Upper lobe of left lung (tissue), 4 donors: ENCODE results near the gene IQCM.

Experiments
- EP300 ChIP-seq, 4 donors: sonication (generic); formaldehyde crosslinking; IDR thresholded peaks; one replicate each; pipeline ENCODE4 v1.5.1; 2017; ENCODE audit warnings: antibody characterized with exemption in 4 of 4, control low read depth in 2 of 4
- POLR2A ChIP-seq, 4 donors: fragments of 450-650 bp; IDR thresholded peaks; one replicate each; pipeline ENCODE4 v1.5.1; 2016 to 2017; ENCODE audit warnings: antibody characterized with exemption in 4 of 4, mild to moderate bottlenecking in 2 of 4
- POLR2AphosphoS5 ChIP-seq, 2 donors: sonication (generic); formaldehyde crosslinking; IDR thresholded peaks; one replicate each; pipeline ENCODE4 v1.5.1; 2017; ENCODE audit warnings: antibody characterized with exemption in 2 of 2

GRCh38 chr4:149700272-149700671, 115.4 kb downstream of the IQCM start:
- no peak for TF ChIP-seq POLR2AphosphoS5 (IDR thresholded peaks at IDR 0.05)
- TF ChIP-seq EP300 (IDR thresholded peaks at IDR 0.05), result no peak
- TF ChIP-seq POLR2A (IDR thresholded peaks at IDR 0.05), result no peak
